HepG2 (cell line): ENCODE results near the gene AMN. TPM values are rescaled to one million over a fixed set of nuclear protein-coding genes. Genes with fewer than 3 reads are reported as not detected.

Experiments
- CCDC6 ChIP-seq: sonication (generic); formaldehyde crosslinking; IDR thresholded peaks from 2 replicates; pipeline ENCODE4 v1.8.1; 2022; ENCODE audit warnings: mild to moderate bottlenecking, missing genetic modification reagents, moderate library complexity
- CEBPB ChIP-seq: IDR thresholded peaks from 2 replicates; pipeline ENCODE4 v1.6.1; 2011; ENCODE audit warnings: low read depth, low read length, improper control_type of control experiment, borderline replicate concordance
- CTCF ChIP-seq: sonication (generic); formaldehyde crosslinking; IDR thresholded peaks from 2 replicates; pipeline ENCODE4 v1.5.0; 2020; ENCODE audit warnings: mild to moderate bottlenecking, missing genetic modification reagents, moderate library complexity
- GRHL1 ChIP-seq: sonication (generic); formaldehyde crosslinking; conservative IDR thresholded peaks from 2 replicates; pipeline ENCODE4 v1.8.0; 2022; ENCODE audit warnings: missing genetic modification reagents
- HNRNPK ChIP-seq: fragments of 200-400 bp; formaldehyde crosslinking; IDR thresholded peaks from 2 replicates; pipeline ENCODE4 v1.6.1; 2018; ENCODE audit warnings: low read length, low read depth, moderate library complexity, mild to moderate bottlenecking; ENCODE audit not compliant: poor library complexity, severe bottlenecking
- HOMEZ ChIP-seq: IDR thresholded peaks from 2 replicates; pipeline ENCODE4 v1.6.1; 2016; ENCODE audit warnings: low read depth
- KDM6A ChIP-seq: IDR thresholded peaks from 2 replicates; pipeline ENCODE4 v1.6.1; 2016; ENCODE audit warnings: low read depth
- MIER2 ChIP-seq: IDR thresholded peaks from 2 replicates; pipeline ENCODE4 v1.6.1; 2016; ENCODE audit warnings: missing biosample characterization, missing genetic modification reagents
- SETDB1 ChIP-seq: sonication (generic); formaldehyde crosslinking; IDR thresholded peaks from 2 replicates; pipeline ENCODE4 v1.5.1; 2020; ENCODE audit warnings: missing genetic modification reagents, mild to moderate bottlenecking, borderline replicate concordance
- SYNCRIP ChIP-seq: fragments of 200-400 bp; formaldehyde crosslinking; IDR thresholded peaks from 2 replicates; pipeline ENCODE4 v1.6.1; 2018; ENCODE audit warnings: mild to moderate bottlenecking, low read depth, low read length; ENCODE audit not compliant: insufficient read depth
- ZMYM2 ChIP-seq: sonication (generic); formaldehyde crosslinking; IDR thresholded peaks from 2 replicates; pipeline ENCODE4 v1.8.0; 2022; ENCODE audit warnings: mild to moderate bottlenecking, missing genetic modification reagents
- ZNF484 ChIP-seq: sonication (generic); formaldehyde crosslinking; IDR thresholded peaks from 2 replicates; pipeline ENCODE4 v1.5.1; 2020; ENCODE audit warnings: mild to moderate bottlenecking, low read depth, missing genetic modification reagents, borderline replicate concordance
- ZNF503 ChIP-seq: sonication (generic); formaldehyde crosslinking; IDR thresholded peaks from 2 replicates; pipeline ENCODE4 v1.4.0; 2020; ENCODE audit warnings: missing genetic modification reagents
- ZNF556 ChIP-seq: sonication (generic); formaldehyde crosslinking; IDR thresholded peaks from 2 replicates; pipeline ENCODE4 v1.4.0; 2020; ENCODE audit warnings: mild to moderate bottlenecking, missing genetic modification reagents, borderline replicate concordance
- ZNF580 ChIP-seq: IDR thresholded peaks from 2 replicates; pipeline ENCODE4 v1.6.1; 2016; ENCODE audit warnings: low read depth, borderline replicate concordance
- ZNF740 ChIP-seq: sonication (generic); formaldehyde crosslinking; IDR thresholded peaks from 2 replicates; pipeline ENCODE4 v1.4.0; 2020; ENCODE audit warnings: missing genetic modification reagents
- ZNF879 ChIP-seq: sonication (generic); formaldehyde crosslinking; IDR thresholded peaks from 2 replicates; pipeline ENCODE4 v1.8.1; 2023; ENCODE audit warnings: missing genetic modification reagents
- polyA plus RNA-seq, 8 experiments: library from polyadenylated mRNA; depleted of rRNA in 3 of 8; stranded (reverse) in 7 of 8; unstranded in 1 of 8; fragments of >200 nt; fragmentation: Illumina TruSeq in 4 of 8; extraction: Trizol in 4 of 8; gene quantifications; 2 replicates each; pipeline versions ENCODE4 v1.2.1 to v1.2.3, GENCODE V29; 2011 to 2016; ENCODE audit warnings: low read depth in 4 of 8, missing spikeins in 1 of 8, mixed read lengths in 1 of 8; ENCODE audit not compliant: insufficient read depth in 1 of 8
- total RNA-seq, 5 experiments: library from RNA; depleted of rRNA; stranded (reverse); fragments of >200 nt; fragmentation: Illumina TruSeq; extraction: Trizol; gene quantifications; 2 replicates each; pipeline ENCODE4 v1.2.3, GENCODE V29; 2016; ENCODE audit warnings: low read depth in 1 of 5

The AMN gene
- total and polyA plus RNA-seq, 2 of the 13 experiments (the other 11 are each of a cell fraction or from before 2014, with no cell fraction given) = 9.8 to 33.1 TPM

- peak; percentile 38 for TF ChIP-seq CTCF (CRISPR knock-in tag)
- no peak for TF ChIP-seq SETDB1 (CRISPR knock-in tag)
- TF ChIP-seq HOMEZ (CRISPR knock-in tag) = no peak
- peak; percentile 60 for TF ChIP-seq KDM6A (CRISPR knock-in tag)
- TF ChIP-seq ZNF503 (CRISPR knock-in tag) = peak; percentile 60; the same call in 1 of the 2 replicates
- TF ChIP-seq MIER2 (CRISPR knock-in tag) = no peak
- TF ChIP-seq ZNF580 (CRISPR knock-in tag) = peak; percentile 83; the same call in 1 of the 2 replicates
- 0 out of 2 replicates have a peak, but pooled peaks have one; percentile 17 for TF ChIP-seq ZNF879 (CRISPR knock-in tag)
- TF ChIP-seq HNRNPK = peak; percentile 85
- no peak for TF ChIP-seq SYNCRIP
- TF ChIP-seq CCDC6 (CRISPR knock-in tag) = peak; percentile 84; the same call in 1 of the 2 replicates
- no peak for TF ChIP-seq ZNF740 (CRISPR knock-in tag)
- no peak for TF ChIP-seq GRHL1 (CRISPR knock-in tag)
- no peak for TF ChIP-seq CEBPB
- no peak for TF ChIP-seq ZMYM2 (CRISPR knock-in tag)
- peak; percentile 81; the same call in 1 of the 2 replicates for TF ChIP-seq ZNF556 (CRISPR knock-in tag)
- TF ChIP-seq ZNF484 (CRISPR knock-in tag) = no peak; the same call in 1 of the 2 replicates
These were observed at the start of gene AMN (continued) for GRCh38 chr14:102922490-102923200.
